GM12878 (cell line): ENCODE data around the gene NEAT1. TPM values are rescaled to one million over a fixed set of nuclear protein-coding genes. Genes with fewer than 3 reads are reported as not detected.

Experiments
- ATF7 ChIP-seq: fragments of 450-650 bp; IDR thresholded peaks from 2 replicates; pipeline ENCODE4 v1.6.1; 2016; ENCODE audit warnings: low read depth, mild to moderate bottlenecking
- CTCF ChIP-seq, 3 experiments: IDR thresholded peaks in 2 of 3; conservative IDR thresholded peaks in 1 of 3; 2 replicates each; pipeline ENCODE4 v1.5.1; 2011; ENCODE audit warnings: low read depth in 3 of 3, low read length in 3 of 3, mild to moderate bottlenecking in 3 of 3, control low read depth in 2 of 3, moderate library complexity in 2 of 3, inconsistent platforms in 1 of 3, mixed read lengths in 1 of 3; ENCODE audit not compliant: control insufficient read depth in 2 of 3, insufficient read depth in 1 of 3; ENCODE audit errors: extremely low read depth in 1 of 3
- E2F4 ChIP-seq: IDR thresholded peaks from 2 replicates; pipeline ENCODE4 v1.6.1; 2012; ENCODE audit warnings: low read depth, low read length, improper control_type of control experiment
- E4F1 ChIP-seq: fragments of 450-650 bp; IDR thresholded peaks from 2 replicates; pipeline ENCODE4 v1.6.1; 2018; ENCODE audit warnings: borderline replicate concordance, mild to moderate bottlenecking; ENCODE audit not compliant: partially characterized antibody
- KAT2A ChIP-seq: conservative IDR thresholded peaks from 2 replicates; pipeline ENCODE4 v1.6.1; 2011; ENCODE audit warnings: low read depth, low read length; ENCODE audit not compliant: control insufficient read depth
- KLF5 ChIP-seq: fragments of 450-650 bp; IDR thresholded peaks from 2 replicates; pipeline ENCODE4 v1.6.1; 2014; ENCODE audit warnings: mild to moderate bottlenecking; ENCODE audit not compliant: partially characterized antibody
- NFXL1 ChIP-seq: fragments of 450-650 bp; IDR thresholded peaks from 2 replicates; pipeline ENCODE4 v1.6.1; 2017; ENCODE audit warnings: antibody characterized with exemption, mild to moderate bottlenecking, borderline replicate concordance
- NR2C2 ChIP-seq: IDR thresholded peaks from 2 replicates; pipeline ENCODE4 v1.6.1; 2011; ENCODE audit warnings: borderline replicate concordance, low read depth; ENCODE audit not compliant: control insufficient read depth, insufficient read length
- RFX5 ChIP-seq: IDR thresholded peaks from 2 replicates; pipeline ENCODE4 v1.6.1; 2011; ENCODE audit warnings: low read depth, low read length, improper control_type of control experiment
- SKIL ChIP-seq: fragments of 450-650 bp; IDR thresholded peaks from 2 replicates; pipeline ENCODE4 v1.6.1; 2017; ENCODE audit warnings: mild to moderate bottlenecking, low read depth, inconsistent platforms; ENCODE audit not compliant: poor library complexity, severe bottlenecking
- TCF3 ChIP-seq: IDR thresholded peaks from 2 replicates; pipeline ENCODE4 v1.6.1; 2012; ENCODE audit warnings: low read depth, mild to moderate bottlenecking, low read length, borderline replicate concordance; ENCODE audit not compliant: insufficient read depth
- ZBTB33 ChIP-seq: fragments of 450-650 bp; IDR thresholded peaks from 2 replicates; pipeline ENCODE4 v1.6.1; 2017; ENCODE audit warnings: mild to moderate bottlenecking
- ZBTB40 ChIP-seq: fragments of 450-650 bp; IDR thresholded peaks from 2 replicates; pipeline ENCODE4 v1.6.1; 2016; ENCODE audit warnings: mild to moderate bottlenecking, moderate library complexity, borderline replicate concordance
- polyA plus RNA-seq, 11 experiments: library from polyadenylated mRNA; depleted of rRNA in 4 of 11; unstranded in 6 of 11; stranded (reverse) in 5 of 11; fragments of >200 nt; fragmentation: Nextera tagmentation in 4 of 11; fragmentation: Illumina TruSeq in 1 of 11; extraction: Ambion mirVana in 4 of 11; extraction: Trizol in 1 of 11; gene quantifications; 1 replicate in 1 of 11; 2 replicates in 10 of 11; pipeline versions ENCODE4 v1.2.1 to v1.2.3, GENCODE V29; 2011 to 2016; ENCODE audit warnings: inconsistent platforms in 2 of 11, missing spikeins in 2 of 11, low read depth in 1 of 11
- total RNA-seq, 4 experiments: library from RNA; depleted of rRNA in 3 of 4; stranded (reverse); fragments of >200 nt in 3 of 4; fragmentation: Illumina TruSeq in 1 of 4; extraction: Trizol in 1 of 4; gene quantifications; 2 replicates each; pipeline versions ENCODE4 v1.2.1 to v1.2.3, GENCODE V29; 2013 to 2021

Gene NEAT1
- total and polyA plus RNA-seq, 10 of the 15 experiments (the other 5 are each of a cell fraction or from before 2014, with no cell fraction given): 13.6 to 328 (median 69.4) TPM

GRCh38 chr11:65418681-65419459 is 3.7 kb upstream of the NEAT1 start (continued):
- TF ChIP-seq ZBTB40 (peak; percentile 86; the same call in 1 of the 2 replicates), SKIL (peak; percentile 82), TCF3 (peak; percentile 60; the same call in 1 of the 2 replicates), E2F4 (no peak), ATF7 (peak; percentile 71), CTCF (IDR thresholded peaks at IDR 0.05 in 2 of 3, conservative IDR thresholded peaks at IDR 0.05 in 1 of 3; ENCODE audit: control insufficient read depth in 2 of 3, extremely low read depth in 1 of 3, insufficient read depth in 1 of 3, low read depth in 3 of 3, low read length in 3 of 3) (no peak), NR2C2 (no peak), ZBTB33 (no peak), NFXL1 (no peak), KAT2A (no peak), RFX5 (no peak), KLF5 (peak; percentile 35), E4F1 (no peak)
